ENCODE data around the gene PUSL1.

The PUSL1 gene

GRCh38 chr1:1264026-1264425 lies 44.4 kb upstream of the PUSL1 start:
- H3K27ac ChIP-seq, result no peak overlapping the region
- no peak for TF ChIP-seq ZFX (IDR thresholded peaks at IDR 0.05; ENCODE audit: borderline replicate concordance)
- no peak for TF ChIP-seq CTCF (IDR thresholded peaks at IDR 0.05)

- TF ChIP-seq ZFX (IDR thresholded peaks at IDR 0.05; ENCODE audit: borderline replicate concordance), result no peak
- peak; percentile 26 for TF ChIP-seq CTCF (IDR thresholded peaks at IDR 0.05)
- no peak overlapping the region for H3K27ac ChIP-seq
Observed at GRCh38 chr1:1264868-1265272, 43.5 kb upstream of the PUSL1 start.

DNA sequence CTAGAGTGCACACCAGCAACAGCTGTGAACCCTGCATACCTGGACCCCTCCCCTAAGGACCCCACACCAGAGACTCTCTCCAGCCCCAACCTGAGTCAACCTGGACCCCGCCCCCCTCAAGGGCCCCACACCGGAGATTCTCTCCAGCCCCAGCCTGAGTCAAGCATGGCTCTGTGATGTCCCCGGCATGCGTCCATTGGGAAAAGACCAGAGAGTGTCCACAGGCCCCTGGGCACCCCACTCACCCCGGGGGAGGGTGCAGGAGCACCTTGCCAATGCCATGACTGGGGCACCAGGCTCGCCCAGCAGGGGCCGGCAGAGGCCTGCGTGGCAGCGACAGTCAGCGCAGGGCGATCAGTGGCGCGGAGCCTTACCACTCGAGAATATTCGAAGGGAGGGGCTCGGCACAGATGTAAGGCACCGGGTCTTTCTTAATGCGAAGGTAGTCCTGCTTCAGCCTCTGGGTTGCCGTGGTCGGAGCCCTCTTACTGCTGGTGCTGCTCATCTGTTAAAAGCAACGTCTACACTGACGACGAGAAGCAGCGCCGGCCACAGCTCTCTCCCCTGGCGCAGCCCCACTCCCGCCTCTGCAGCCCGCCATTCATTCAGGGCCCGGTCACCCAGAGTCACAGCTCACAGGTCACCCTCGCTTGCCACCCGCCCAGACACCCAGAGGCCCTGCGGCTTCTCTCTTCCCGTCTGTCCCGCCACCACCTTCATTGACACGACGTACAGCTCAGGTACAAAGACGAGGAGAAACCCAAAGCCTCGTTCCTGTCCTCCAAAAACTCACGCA lies 40.7 kb upstream of the PUSL1 start:
- no peak for TF ChIP-seq CTCF (IDR thresholded peaks at IDR 0.05)
- no peak for TF ChIP-seq ZFX (IDR thresholded peaks at IDR 0.05; ENCODE audit: borderline replicate concordance)
- H3K27ac ChIP-seq, result no peak overlapping the region

GRCh38 chr1:1268284-1268682 lies 40.1 kb upstream of the PUSL1 start:
- TF ChIP-seq CTCF (IDR thresholded peaks at IDR 0.05), result no peak
- no peak for TF ChIP-seq ZFX (IDR thresholded peaks at IDR 0.05; ENCODE audit: borderline replicate concordance)
- no peak overlapping the region for H3K27ac ChIP-seq

GRCh38 chr1:1270813-1271212 lies 37.6 kb upstream of the PUSL1 start:
- TF ChIP-seq ZFX (IDR thresholded peaks at IDR 0.05; ENCODE audit: borderline replicate concordance) (no peak), CTCF (IDR thresholded peaks at IDR 0.05) (no peak)
- no peak overlapping the region for H3K27ac ChIP-seq

- H3K27ac ChIP-seq, result peak overlapping the region; percentile 78
- TF ChIP-seq ZFX (IDR thresholded peaks at IDR 0.05; ENCODE audit: borderline replicate concordance), result no peak
- no peak for TF ChIP-seq CTCF (IDR thresholded peaks at IDR 0.05)
Observed at GRCh38 chr1:1272341-1273208, 35.8 kb upstream of the PUSL1 start.

DNA sequence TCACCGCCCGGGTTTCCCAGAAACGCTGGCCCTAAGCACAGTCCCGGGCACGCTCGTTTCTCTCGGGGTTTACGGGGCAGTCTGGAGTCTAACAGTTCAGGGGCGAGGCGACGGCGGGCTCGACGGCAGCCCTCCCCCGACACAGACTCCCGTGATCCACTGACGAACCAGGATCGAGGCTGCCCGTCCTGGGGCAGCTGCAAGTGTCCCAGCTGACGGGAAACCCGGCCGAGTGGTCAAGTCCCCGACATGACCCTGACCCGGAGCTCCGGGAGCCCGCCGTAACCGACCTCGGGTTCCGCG lies 35.2 kb upstream of the PUSL1 start:
- no peak for TF ChIP-seq CTCF (IDR thresholded peaks at IDR 0.05)
- no peak for TF ChIP-seq ZFX (IDR thresholded peaks at IDR 0.05; ENCODE audit: borderline replicate concordance)
- H3K27ac ChIP-seq, result peak overlapping the region; percentile 78
